GM18502 (cell line): ENCODE measurements around the gene ARHGEF17.

Source experiments
- ATAC-seq: cut with Tn5 transposase; IDR thresholded peaks from one replicate; pipeline ENCODE4 v1.9.1; 2021; ENCODE audit warnings: mild to moderate bottlenecking; ENCODE audit not compliant: unreplicated experiment, poor library complexity

The ARHGEF17 gene

GRCh38 chr11:73399636-73400035 lies 91.6 kb downstream of the ARHGEF17 start:
- no peak for ATAC-seq

- ATAC-seq, result no peak
Observed at GRCh38 chr11:73400293-73400692, 92.2 kb downstream of the ARHGEF17 start.

- ATAC-seq, result no peak
Observed at GRCh38 chr11:73401217-73401923, 93.3 kb downstream of the ARHGEF17 start.

GRCh38 chr11:73401924-73402833 lies 94.1 kb downstream of the ARHGEF17 start:
- no peak for ATAC-seq

GRCh38 chr11:73402834-73403185 lies 94.7 kb downstream of the ARHGEF17 start:
- no peak for ATAC-seq

- ATAC-seq, result no peak
Observed at GRCh38 chr11:73403541-73403940, 95.5 kb downstream of the ARHGEF17 start.

GRCh38 chr11:73404048-73404447 lies 96.0 kb downstream of the ARHGEF17 start:
- no peak for ATAC-seq

GRCh38 chr11:73404506-73405145 lies 96.5 kb downstream of the ARHGEF17 start:
- ATAC-seq, result no peak

GRCh38 chr11:73405146-73405510 lies 97.1 kb downstream of the ARHGEF17 start:
- no peak for ATAC-seq

- ATAC-seq, result no peak
Observed at GRCh38 chr11:73406131-73406530, 98.1 kb downstream of the ARHGEF17 start.

- no peak for ATAC-seq
Observed at GRCh38 chr11:73406619-73407018, 98.5 kb downstream of the ARHGEF17 start.

- ATAC-seq, result no peak
Observed at GRCh38 chr11:73409431-73409830, 101.4 kb downstream of the ARHGEF17 start.

- ATAC-seq, result no peak
Observed at GRCh38 chr11:73410627-73411026, 102.6 kb downstream of the ARHGEF17 start.

GRCh38 chr11:73411031-73411430 lies 103.0 kb downstream of the ARHGEF17 start:
- no peak for ATAC-seq

- no peak for ATAC-seq
Observed at GRCh38 chr11:73412308-73412707, 104.2 kb downstream of the ARHGEF17 start.

- ATAC-seq, result no peak
Observed at GRCh38 chr11:73413256-73413655, 105.2 kb downstream of the ARHGEF17 start.

- no peak for ATAC-seq
Observed at GRCh38 chr11:73414977-73415651, 107.0 kb downstream of the ARHGEF17 start.

- ATAC-seq, result no peak
Observed at GRCh38 chr11:73415854-73416615, 108.0 kb downstream of the ARHGEF17 start.

- ATAC-seq, result no peak
Observed at GRCh38 chr11:73416786-73417185, 108.7 kb downstream of the ARHGEF17 start.
